MCF 10A (cell line): ENCODE results near the gene FOXD2. TPM values are rescaled to one million over a fixed set of nuclear protein-coding genes. Genes with fewer than 3 reads are reported as not detected.

Experiments used
- BruUV-seq: library from RNA; stranded (reverse); fragments of 400-500 nt; replicated peaks from 2 replicates; lab custom pipeline; 2021; lab: Mats Ljungman, UMichigan
- CTCF ChIA-PET: fragments of 300-600 bp; sonication (Branson Sonifier 250); formaldehyde crosslinking; extraction: SDS; loops from one replicate; lab custom pipeline; 2021; ENCODE audit warnings: antibody characterized with exemption, inconsistent platforms; lab: Yijun Ruan, JAX
- POLR2A ChIA-PET: fragments of 300-600, 350-650 bp; sonication (Branson Sonifier 250); formaldehyde crosslinking; extraction: SDS; loops from one replicate; lab custom pipeline; 2020; ENCODE audit warnings: antibody characterized with exemption, inconsistent platforms; lab: Yijun Ruan, JAX
- DNase-seq: peaks from one replicate; pipeline ENCODE4 v3.0.0-alpha.2; 2018; ENCODE audit not compliant: unreplicated experiment
- H3K27ac Mint-ChIP-seq: one replicate; pipeline ENCODE4 v1.8.0; 2022; ENCODE audit warnings: mild to moderate bottlenecking, low read depth, mixed read lengths; ENCODE audit not compliant: unreplicated experiment
- H3K27me3 Mint-ChIP-seq: one replicate; pipeline ENCODE4 v1.8.0; 2022; ENCODE audit warnings: mixed read lengths; ENCODE audit not compliant: insufficient read depth, unreplicated experiment
- H3K36me3 Mint-ChIP-seq: one replicate; pipeline ENCODE4 v1.8.0; 2022; ENCODE audit warnings: mild to moderate bottlenecking, moderate library complexity, mixed read lengths; ENCODE audit not compliant: insufficient read depth, unreplicated experiment
- H3K4me1 Mint-ChIP-seq: one replicate; pipeline ENCODE4 v1.8.0; 2022; ENCODE audit warnings: mixed read lengths; ENCODE audit not compliant: insufficient read depth, unreplicated experiment
- H3K4me3 Mint-ChIP-seq: one replicate; pipeline ENCODE4 v1.8.0; 2022; ENCODE audit warnings: mild to moderate bottlenecking, moderate library complexity, mixed read lengths; ENCODE audit not compliant: unreplicated experiment
- H3K9me3 Mint-ChIP-seq: one replicate; pipeline ENCODE4 v1.8.0; 2022; ENCODE audit warnings: mixed read lengths; ENCODE audit not compliant: unreplicated experiment
- CTCF ChIP-seq: fragments of 200-600 bp; IDR thresholded peaks from one replicate; pipeline ENCODE4 v1.8.0; 2022; ENCODE audit warnings: antibody characterized with exemption, mild to moderate bottlenecking; ENCODE audit not compliant: unreplicated experiment
- intact Hi-C: fragments of 100-400 bp; cut with micrococcal nuclease; formaldehyde crosslinking; loops from 2 replicates; pipeline ENCODE4 v1.14.1; 2022
- total RNA-seq: library from RNA; stranded (reverse); gene quantifications from 2 replicates; pipeline ENCODE4 v1.2.3, GENCODE V29; 2022

FOXD2 gene
- total RNA-seq, 1 experiment from 2014 or later = 0.44 TPM

GRCh38 chr1:47433037-47433421, 4.8 kb upstream of the FOXD2 start:
- H3K27me3 Mint-ChIP-seq = no peaks in the 10 kb centered on the region
- no TSS peak for BruUV-seq
- POLR2A ChIA-PET = interaction anchor here (0.9 to 2.4 kb wide), 8 partner anchors 9 to 294 kb away, joined by 3 to 9 read pairs (median 7); partner anchors contain the start of gene CMPK1

GRCh38 chr1:47433477-47434050, 4.3 kb upstream of the FOXD2 start:
- no peak for TF ChIP-seq CTCF
- Mint-ChIP-seq H3K27ac (no peak overlapping the region), H3K36me3 (peaks cover 12% of the 10 kb centered on the region), H3K27me3 (no peaks in the 10 kb centered on the region), H3K4me3 (peak overlapping the region; percentile 48), H3K4me1 (peaks cover 35% of the 10 kb centered on the region), H3K9me3 (no peaks in the 10 kb centered on the region)
- DNase-seq = no peak
- BruUV-seq = no TSS peak
- intact Hi-C loops = no loop called here
- ChIA-PET POLR2A (interaction anchor here (2.4 kb wide), 1 partner anchor 293 kb away, joined by 9 read pairs; no protein-coding TSS in a partner anchor), CTCF (interaction anchor here (0.6 to 13.1 kb wide), 13 partner anchors 9 to 282 kb away, joined by 3 to 696 read pairs (median 6); no protein-coding TSS in a partner anchor)

More at GRCh38 chr1:47433037-47433421, 4.8 kb upstream of the FOXD2 start:
- peaks cover 37% of the 10 kb centered on the region for H3K4me1 Mint-ChIP-seq
- TF ChIP-seq CTCF = no peak
- intact Hi-C loops = no loop called here
- CTCF ChIA-PET = interaction anchor here (0.6 to 13.1 kb wide), 21 partner anchors 8 to 517 kb away, joined by 3 to 696 read pairs (median 4); no protein-coding TSS in a partner anchor
- DNase-seq = no peak
- peak overlapping the region; percentile 48 for H3K4me3 Mint-ChIP-seq
- no peak overlapping the region for H3K27ac Mint-ChIP-seq
- peaks cover 12% of the 10 kb centered on the region for H3K36me3 Mint-ChIP-seq
- H3K9me3 Mint-ChIP-seq = no peaks in the 10 kb centered on the region

- BruUV-seq = no TSS peak
- peaks cover 32% of the 10 kb centered on the region for H3K4me1 Mint-ChIP-seq
- peaks cover 12% of the 10 kb centered on the region for H3K36me3 Mint-ChIP-seq
- TF ChIP-seq CTCF = no peak
- H3K4me3 Mint-ChIP-seq = peak overlapping the region; percentile 29
- no peaks in the 10 kb centered on the region for H3K27me3 Mint-ChIP-seq
- no peaks in the 10 kb centered on the region for H3K9me3 Mint-ChIP-seq
- no peak overlapping the region for H3K27ac Mint-ChIP-seq
- POLR2A ChIA-PET = interaction anchor here (0.9 kb wide), 1 partner anchor 272 kb away, joined by 3 read pairs; no protein-coding TSS in a partner anchor
- intact Hi-C loops = no loop called here
- no peak for DNase-seq
- CTCF ChIA-PET = interaction anchor here (0.6 to 13.1 kb wide), 21 partner anchors 9 to 796 kb away, joined by 3 to 696 read pairs (median 3); no protein-coding TSS in a partner anchor
These were observed 3.6 kb upstream of the FOXD2 start for GRCh38 chr1:47434051-47434842.
